HEK293 (cell line): ENCODE measurements around the gene PTPRR.

Experiments used
- CTCF ChIA-PET: fragments of 350-600 bp; formaldehyde crosslinking; extraction: SDS; loops from one replicate; lab custom pipeline; 2021; ENCODE audit warnings: antibody characterized with exemption; lab: Yijun Ruan, JAX
- POLR2A ChIA-PET: fragments of 300-600 bp; formaldehyde crosslinking; extraction: SDS; loops from one replicate; lab custom pipeline; 2020; ENCODE audit warnings: antibody characterized with exemption, inconsistent platforms; lab: Yijun Ruan, JAX
- H3K27ac ChIP-seq: fragments of 200-500 bp; sonication (Bioruptor generic); 2 replicates; pipeline ENCODE4 v1.5.1; 2014; ENCODE audit warnings: low read depth, low read length, control low read depth, inconsistent platforms; ENCODE audit errors: extremely low read depth
- H3K36me3 ChIP-seq, 2 experiments: fragments of 200-500 bp in 1 of 2; sonication (Bioruptor generic) in 1 of 2; 1 replicate in 1 of 2; 2 replicates in 1 of 2; pipeline ENCODE4 v1.5.1; 2014 to 2017; ENCODE audit warnings: inconsistent platforms in 2 of 2, low read length in 2 of 2; ENCODE audit not compliant: control insufficient read depth in 2 of 2, insufficient read depth in 1 of 2
- H3K4me1 ChIP-seq: fragments of 200-500 bp; sonication (Bioruptor generic); 2 replicates; pipeline ENCODE4 v1.5.1; 2014; ENCODE audit warnings: mild to moderate bottlenecking, low read length, inconsistent platforms; ENCODE audit not compliant: control insufficient read depth, insufficient read depth
- H3K4me3 ChIP-seq: 2 replicates; pipeline ENCODE4 v1.5.1; 2011; ENCODE audit warnings: low read depth, mild to moderate bottlenecking, control low read depth, low read length, moderate library complexity
- H3K9me3 ChIP-seq: fragments of 200-500 bp; sonication (Bioruptor generic); 2 replicates; pipeline ENCODE4 v1.5.1; 2014; ENCODE audit warnings: low read depth, low read length, inconsistent platforms; ENCODE audit not compliant: control insufficient read depth, insufficient read depth
- BCL11B ChIP-seq: fragments of 450-650 bp; formaldehyde crosslinking; IDR thresholded peaks from 2 replicates; pipeline ENCODE4 v1.5.1; 2016; ENCODE audit warnings: low read depth, missing biosample characterization, missing genetic modification characterization
- FEZF1 ChIP-seq: fragments of 450-650 bp; formaldehyde crosslinking; IDR thresholded peaks from 2 replicates; pipeline ENCODE4 v1.5.1; 2016; ENCODE audit warnings: missing biosample characterization, missing genetic modification characterization
- KLF7 ChIP-seq: fragments of 450-650 bp; formaldehyde crosslinking; IDR thresholded peaks from 2 replicates; pipeline ENCODE4 v1.5.1; 2016; ENCODE audit warnings: missing biosample characterization, missing genetic modification characterization, borderline replicate concordance
- PRDM6 ChIP-seq: fragments of 450-650 bp; formaldehyde crosslinking; IDR thresholded peaks from 2 replicates; pipeline ENCODE4 v1.5.1; 2017; ENCODE audit warnings: missing biosample characterization, missing genetic modification characterization
- SCRT1 ChIP-seq: fragments of 450-650 bp; formaldehyde crosslinking; IDR thresholded peaks from 2 replicates; pipeline ENCODE4 v1.5.1; 2016; ENCODE audit warnings: missing biosample characterization, missing genetic modification characterization, borderline replicate concordance
- SCRT2 ChIP-seq: fragments of 450-650 bp; formaldehyde crosslinking; IDR thresholded peaks from 2 replicates; pipeline ENCODE4 v1.5.1; 2016; ENCODE audit warnings: missing biosample characterization, missing genetic modification characterization
- SP2 ChIP-seq: fragments of 450-650 bp; formaldehyde crosslinking; IDR thresholded peaks from 2 replicates; pipeline ENCODE4 v1.5.1; 2016; ENCODE audit warnings: missing biosample characterization, missing genetic modification characterization
- YY2 ChIP-seq: fragments of 450-650 bp; formaldehyde crosslinking; IDR thresholded peaks from 2 replicates; pipeline ENCODE4 v1.5.1; 2016; ENCODE audit warnings: missing biosample characterization, missing genetic modification characterization
- ZBTB8A ChIP-seq: fragments of 450-650 bp; formaldehyde crosslinking; IDR thresholded peaks from 2 replicates; pipeline ENCODE4 v1.5.1; 2016; ENCODE audit warnings: missing biosample characterization, missing genetic modification characterization
- ZFP41 ChIP-seq: fragments of 450-650 bp; formaldehyde crosslinking; IDR thresholded peaks from 2 replicates; pipeline ENCODE4 v1.5.1; 2016; ENCODE audit warnings: missing biosample characterization, missing genetic modification characterization, borderline replicate concordance
- ZNF10 ChIP-seq: fragments of 450-650 bp; formaldehyde crosslinking; IDR thresholded peaks from 2 replicates; pipeline ENCODE4 v1.5.1; 2017; ENCODE audit warnings: missing biosample characterization, missing genetic modification characterization
- ZNF114 ChIP-seq: fragments of 450-650 bp; formaldehyde crosslinking; IDR thresholded peaks from 2 replicates; pipeline ENCODE4 v1.5.0; 2017; ENCODE audit warnings: missing biosample characterization, missing genetic modification characterization
- ZNF133 ChIP-seq: fragments of 450-650 bp; formaldehyde crosslinking; IDR thresholded peaks from 2 replicates; pipeline ENCODE4 v1.5.1; 2016; ENCODE audit warnings: missing biosample characterization, missing genetic modification characterization
- ZNF157 ChIP-seq: fragments of 450-650 bp; formaldehyde crosslinking; IDR thresholded peaks from 2 replicates; pipeline ENCODE4 v1.5.1; 2016; ENCODE audit warnings: missing biosample characterization, missing genetic modification characterization
- ZNF169 ChIP-seq: fragments of 450-650 bp; formaldehyde crosslinking; IDR thresholded peaks from 2 replicates; pipeline ENCODE4 v1.5.1; 2016; ENCODE audit warnings: missing biosample characterization, missing genetic modification characterization
- ZNF26 ChIP-seq: fragments of 450-650 bp; formaldehyde crosslinking; IDR thresholded peaks from 2 replicates; pipeline ENCODE4 v1.5.1; 2016; ENCODE audit warnings: missing biosample characterization, missing genetic modification characterization
- ZNF266 ChIP-seq: fragments of 450-650 bp; formaldehyde crosslinking; IDR thresholded peaks from 2 replicates; pipeline ENCODE4 v1.5.1; 2016; ENCODE audit warnings: missing biosample characterization, missing genetic modification characterization, low read depth
- ZNF324 ChIP-seq: fragments of 450-650 bp; formaldehyde crosslinking; IDR thresholded peaks from 2 replicates; pipeline ENCODE4 v1.5.1; 2016; ENCODE audit warnings: missing biosample characterization, missing genetic modification characterization
- ZNF366 ChIP-seq: fragments of 450-650 bp; formaldehyde crosslinking; conservative IDR thresholded peaks from 2 replicates; pipeline ENCODE4 v1.5.1; 2016; ENCODE audit warnings: missing biosample characterization, missing genetic modification characterization
- ZNF514 ChIP-seq: fragments of 450-650 bp; formaldehyde crosslinking; IDR thresholded peaks from 2 replicates; pipeline ENCODE4 v1.5.1; 2016; ENCODE audit warnings: missing biosample characterization, missing genetic modification characterization
- ZNF530 ChIP-seq: fragments of 450-650 bp; formaldehyde crosslinking; IDR thresholded peaks from 2 replicates; pipeline ENCODE4 v1.5.1; 2016; ENCODE audit warnings: low read depth, missing biosample characterization, missing genetic modification characterization
- ZNF555 ChIP-seq: fragments of 450-650 bp; formaldehyde crosslinking; conservative IDR thresholded peaks from 2 replicates; pipeline ENCODE4 v1.5.1; 2017; ENCODE audit warnings: missing biosample characterization, mild to moderate bottlenecking, missing genetic modification characterization, inconsistent platforms
- ZNF600 ChIP-seq: fragments of 450-650 bp; formaldehyde crosslinking; IDR thresholded peaks from 2 replicates; pipeline ENCODE4 v1.5.1; 2016; ENCODE audit warnings: missing biosample characterization, missing genetic modification characterization
- ZNF658 ChIP-seq: fragments of 450-650 bp; formaldehyde crosslinking; IDR thresholded peaks from 2 replicates; pipeline ENCODE4; 2016; ENCODE audit warnings: missing biosample characterization, missing genetic modification characterization
- ZNF704 ChIP-seq: fragments of 450-650 bp; formaldehyde crosslinking; IDR thresholded peaks from 2 replicates; pipeline ENCODE4 v1.5.1; 2016; ENCODE audit warnings: missing biosample characterization, missing genetic modification characterization

PTPRR gene

GRCh38 chr12:70661466-70662161 lies 258.9 kb downstream of the PTPRR start:
- Histone ChIP-seq H3K4me1 (peaks cover 17% of the 10 kb centered on the region), H3K4me3 (no peak overlapping the region), H3K36me3 (no peaks in the 10 kb centered on the region), H3K9me3 (no peaks in the 10 kb centered on the region), H3K27ac (no peak overlapping the region)
- CTCF ChIA-PET = interaction anchor here (0.6 kb wide), 1 partner anchor 33 kb away, joined by 3 read pairs; no protein-coding TSS in a partner anchor
- TF ChIP-seq ZNF366 (tag by site-specific recombination) (0 out of 2 replicates have a peak, but pooled peaks have one; percentile 32), ZNF10 (tag by site-specific recombination) (no peak), ZNF600 (peak; percentile 39; the same call in 1 of the 2 replicates)
- POLR2A ChIA-PET = no interaction called here

- CTCF ChIA-PET = interaction anchor here (1.2 kb wide), 2 partner anchors 9 to 61 kb away, joined by 4 to 5 read pairs; no protein-coding TSS in a partner anchor
- Histone ChIP-seq H3K27ac (no peak overlapping the region), H3K9me3 (no peaks in the 10 kb centered on the region), H3K4me1 (peaks cover 17% of the 10 kb centered on the region), H3K36me3 (no peaks in the 10 kb centered on the region), H3K4me3 (no peak overlapping the region)
- TF ChIP-seq SCRT2 (peak; percentile 78), ZNF169 (no peak)
- POLR2A ChIA-PET = no interaction called here
Observed at GRCh38 chr12:70660620-70661219, 259.8 kb downstream of the PTPRR start.

GRCh38 chr12:70660002-70660604 lies 260.4 kb downstream of the PTPRR start:
- H3K9me3 ChIP-seq = no peaks in the 10 kb centered on the region
- CTCF ChIA-PET = interaction anchor here (1.2 kb wide), 2 partner anchors 9 to 60 kb away, joined by 4 to 5 read pairs; no protein-coding TSS in a partner anchor
- no peak overlapping the region for H3K4me3 ChIP-seq
- peaks cover 17% of the 10 kb centered on the region for H3K4me1 ChIP-seq
- H3K27ac ChIP-seq = no peak overlapping the region
- H3K36me3 ChIP-seq = no peaks in the 10 kb centered on the region
- POLR2A ChIA-PET = no interaction called here
- TF ChIP-seq FEZF1 (tag by site-specific recombination) = no peak
- TF ChIP-seq ZNF366 (tag by site-specific recombination) = no peak
- no peak for TF ChIP-seq ZNF133 (tag by site-specific recombination)
- TF ChIP-seq ZNF266 (tag by site-specific recombination) = peak; percentile 49; the same call in 1 of the 2 replicates
- no peak for TF ChIP-seq ZNF157 (tag by site-specific recombination)
- TF ChIP-seq ZNF530 (tag by site-specific recombination) = no peak
- TF ChIP-seq YY2 (tag by site-specific recombination) = no peak
- no peak for TF ChIP-seq SP2 (tag by site-specific recombination)
- TF ChIP-seq ZNF704 (tag by site-specific recombination) = no peak
- TF ChIP-seq ZNF514 (tag by site-specific recombination) = no peak
- peak; percentile 48; the same call in 1 of the 2 replicates for TF ChIP-seq ZBTB8A (tag by site-specific recombination)
- no peak for TF ChIP-seq ZNF324 (tag by site-specific recombination)
- no peak for TF ChIP-seq ZNF26 (tag by site-specific recombination)
- TF ChIP-seq ZNF658 (tag by site-specific recombination) = no peak
- TF ChIP-seq ZNF555 = peak; percentile 71
- no peak for TF ChIP-seq SCRT1 (tag by site-specific recombination)
- no peak for TF ChIP-seq BCL11B (tag by site-specific recombination)
- no peak for TF ChIP-seq KLF7
- no peak for TF ChIP-seq PRDM6 (tag by site-specific recombination)
- TF ChIP-seq ZNF114 = no peak
- TF ChIP-seq ZFP41 = no peak
